Left hindlimb (tissue), 1 donor: ENCODE results near the gene CATSPERD.
"Not testable (repeated sequence)": the region's sequence is repeated elsewhere in the genome, so short reads cannot be mapped to it uniquely, and the experiment has no call there.

Experiments
- DNase-seq: peaks from one replicate; pipeline ENCODE4 v3.0.0-alpha.2; 2018

CATSPERD gene

DNA sequence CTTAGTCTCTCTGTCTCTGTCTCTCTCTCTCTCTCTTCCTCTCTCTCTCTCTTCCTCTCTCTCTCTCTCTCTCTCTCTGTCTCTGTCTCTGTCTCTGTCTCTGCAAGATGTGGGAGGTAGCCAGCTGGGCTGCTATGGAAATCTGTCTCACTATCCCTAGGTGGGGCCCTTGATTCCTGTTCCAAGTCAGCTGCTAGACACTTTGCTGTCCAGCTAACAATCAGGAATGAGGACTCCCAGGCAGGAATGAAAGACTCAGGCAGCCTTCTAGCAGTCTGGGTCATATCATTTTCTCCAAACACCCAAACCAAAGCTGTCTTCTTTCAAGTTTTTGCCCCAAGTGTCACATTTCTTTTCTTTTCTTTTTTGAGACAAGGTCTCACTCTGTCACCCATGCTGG is 23.2 kb downstream of the CATSPERD start:
- no peak for DNase-seq

- not testable (repeated sequence) for DNase-seq
These were observed 24.6 kb downstream of the CATSPERD start for GRCh38 chr19:5744999-5745398.

DNA sequence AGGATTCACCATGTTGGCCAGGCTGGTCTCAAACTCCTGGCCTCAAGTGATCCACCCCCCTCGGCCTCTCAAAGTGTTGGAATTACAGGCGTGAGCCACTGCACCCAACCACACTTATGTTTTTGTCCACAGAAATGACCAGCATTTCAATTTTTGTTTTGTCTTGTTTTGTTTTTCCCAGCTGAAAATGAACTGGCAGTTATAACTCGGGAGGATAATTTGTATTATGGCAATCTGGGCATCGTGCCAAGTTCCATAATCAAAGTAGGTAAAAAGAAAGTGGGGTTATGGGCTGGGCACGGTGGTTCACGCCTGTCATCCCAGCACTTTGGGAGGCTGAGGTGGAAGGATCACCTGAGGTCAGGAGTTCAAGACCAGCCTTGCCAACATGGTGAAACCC is 28.5 kb downstream of the CATSPERD start:
- DNase-seq = not testable (repeated sequence)

DNA sequence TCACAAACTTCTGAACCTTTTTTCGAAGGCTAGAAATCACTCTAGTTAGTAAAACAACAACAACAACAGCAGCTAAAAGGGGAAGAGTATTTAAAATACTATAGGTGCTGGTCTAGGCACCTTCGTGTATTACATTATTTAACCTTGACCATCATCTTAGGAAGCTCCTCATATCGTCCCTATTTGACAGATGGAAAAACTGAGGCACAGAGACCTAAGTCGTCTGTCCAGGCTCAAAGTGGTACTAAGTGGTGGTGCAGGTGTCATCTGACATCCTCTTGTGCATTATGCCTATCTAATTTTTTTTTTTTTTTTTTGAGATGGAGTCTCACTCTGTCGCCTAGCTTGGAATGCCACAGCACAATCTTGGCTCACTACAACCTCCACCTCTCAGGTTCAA is 29.1 kb downstream of the CATSPERD start:
- DNase-seq = no peak

DNA sequence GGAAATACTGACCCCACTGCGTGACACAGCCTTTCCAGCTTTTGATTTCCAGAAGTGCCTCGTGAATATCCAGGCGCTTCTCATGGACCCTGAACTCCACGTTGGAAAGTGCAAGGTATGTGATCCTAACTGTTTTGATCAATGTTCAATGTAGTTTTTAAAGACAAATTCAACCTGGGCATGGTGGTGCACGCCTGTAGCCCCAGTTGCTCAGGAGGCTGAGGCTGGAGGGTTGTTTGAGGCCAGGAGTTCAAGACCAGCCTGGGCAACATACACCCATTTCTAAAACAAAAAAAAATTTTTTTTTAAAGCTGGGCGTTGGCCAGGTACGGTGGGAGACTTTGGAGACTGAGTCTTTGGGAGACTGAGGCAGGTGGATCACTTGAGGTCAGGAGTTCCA is 31.3 kb downstream of the CATSPERD start:
- DNase-seq = no peak

- DNase-seq = no peak
These were observed 33.3 kb downstream of the CATSPERD start for GRCh38 chr19:5753743-5754142.

DNA sequence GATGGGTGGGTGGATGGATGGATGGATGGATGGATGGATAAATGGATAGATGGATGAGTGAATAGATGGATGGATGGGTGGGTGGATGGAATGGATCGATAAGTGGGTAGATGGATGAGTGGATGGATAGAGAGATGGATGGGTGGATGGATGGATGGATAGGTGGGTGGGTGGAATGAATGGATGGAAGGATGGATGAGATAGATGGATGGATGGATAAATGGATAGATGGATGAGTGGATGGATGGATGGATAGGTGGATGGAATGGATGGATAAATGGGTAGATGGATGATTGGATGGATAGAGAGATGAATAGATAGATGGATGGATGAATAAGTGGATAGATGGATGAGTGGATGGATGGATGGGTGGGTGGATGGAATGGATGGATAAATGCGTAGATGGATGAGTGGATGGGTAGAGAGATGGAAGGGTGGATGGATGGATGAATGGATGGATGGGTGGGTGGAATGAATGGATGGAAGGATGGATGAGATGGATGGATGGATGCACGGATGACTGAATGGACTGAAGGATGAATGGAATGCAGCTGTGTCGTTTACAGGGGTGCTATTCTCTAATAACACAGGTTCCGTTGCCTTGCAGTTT is 42.3 kb downstream of the CATSPERD start:
- no peak for DNase-seq

DNA sequence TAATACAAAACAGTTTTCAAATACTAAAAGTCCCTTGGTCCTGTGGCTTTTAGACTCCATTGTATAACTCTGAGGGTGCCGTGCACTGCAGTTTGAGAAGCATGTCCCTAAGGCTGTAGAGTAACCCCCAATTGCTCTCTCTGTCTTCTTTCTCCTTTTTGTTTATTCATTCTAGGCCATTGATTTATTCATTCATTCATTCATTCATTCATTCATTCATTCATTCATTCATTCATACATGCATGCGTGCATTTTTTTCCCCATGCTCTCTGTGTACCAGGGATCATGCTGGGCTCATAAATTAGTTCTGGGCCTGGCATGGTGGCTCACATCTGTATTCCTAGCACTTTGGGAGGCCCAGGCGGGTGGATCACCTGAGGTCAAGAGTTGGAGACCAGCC is 44.8 kb downstream of the CATSPERD start:
- no peak for DNase-seq

- no peak for DNase-seq
These were observed 47.5 kb downstream of the CATSPERD start for GRCh38 chr19:5767949-5768348.

DNA sequence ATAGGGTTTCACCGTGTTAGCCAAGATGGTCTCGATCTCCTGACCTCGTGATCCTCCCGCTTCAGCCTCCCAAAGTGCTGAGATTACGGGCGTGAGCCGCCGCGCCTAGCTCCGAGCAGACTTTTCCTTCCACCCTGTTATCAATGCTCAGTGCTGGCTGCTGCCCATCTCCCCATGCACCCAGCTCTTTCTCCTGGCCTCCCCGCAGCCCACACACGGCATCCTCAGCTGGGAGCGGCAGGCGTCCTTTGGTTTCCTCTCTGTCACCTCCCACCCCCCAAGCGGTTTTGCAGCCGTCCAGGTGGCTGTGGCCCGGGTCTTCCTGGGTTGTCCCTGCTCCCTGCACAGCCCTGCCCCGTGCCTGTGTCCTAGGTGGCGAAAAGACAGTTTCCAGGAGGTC is 52.0 kb downstream of the CATSPERD start:
- DNase-seq = no peak

DNA sequence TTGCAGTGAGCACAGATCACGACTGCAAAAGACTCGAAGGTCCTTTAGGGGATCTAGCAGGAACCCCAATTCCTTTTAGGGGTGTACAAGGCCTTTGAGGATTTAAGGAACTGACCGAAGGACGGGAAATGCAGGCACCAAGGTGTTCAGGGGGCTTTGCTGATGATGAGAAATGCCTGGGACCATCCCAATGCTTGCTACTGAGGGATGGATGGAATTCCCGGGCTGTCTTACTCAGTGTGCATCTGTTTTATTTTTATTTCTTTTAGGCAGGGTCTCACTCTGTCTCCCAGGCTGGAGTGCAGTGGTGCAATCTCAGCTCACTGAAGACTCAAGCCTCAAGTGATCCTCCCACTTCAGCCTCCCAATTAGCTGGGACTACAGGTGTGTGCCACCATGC is 52.8 kb downstream of the CATSPERD start:
- no peak for DNase-seq

GRCh38 chr19:5774921-5775320 is 54.5 kb downstream of the CATSPERD start:
- DNase-seq = no peak

DNA sequence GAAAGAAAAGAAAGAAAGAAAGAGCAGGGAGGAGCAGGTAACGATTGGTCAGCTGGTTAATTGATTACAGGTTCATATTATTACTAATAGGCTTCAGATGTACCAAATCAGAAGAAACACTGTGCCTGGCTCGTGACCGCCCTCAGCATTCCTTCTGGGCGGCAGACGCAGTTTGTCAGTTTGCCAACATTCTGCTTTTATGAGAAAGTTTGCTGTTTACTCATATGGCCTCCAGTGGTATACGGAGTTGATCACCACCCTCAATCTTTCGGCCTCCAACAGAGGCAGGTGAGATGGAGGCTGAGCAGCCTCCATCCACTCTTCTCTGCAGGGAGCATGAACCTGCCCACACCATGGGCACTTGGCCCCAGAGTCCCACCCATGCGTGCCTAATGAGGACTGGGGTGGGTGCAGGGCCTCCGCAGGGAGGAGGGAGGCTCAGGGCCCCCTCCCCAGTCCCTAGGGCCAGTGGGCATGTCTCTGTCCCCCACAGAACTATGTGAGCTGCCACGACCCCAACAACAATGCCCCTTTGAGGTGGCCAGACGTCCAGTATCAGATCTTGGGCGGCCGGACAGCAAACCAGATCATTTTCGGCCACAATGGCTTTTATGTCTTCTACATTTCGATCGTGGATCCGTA is 55.4 kb downstream of the CATSPERD start:
- no peak for DNase-seq

DNA sequence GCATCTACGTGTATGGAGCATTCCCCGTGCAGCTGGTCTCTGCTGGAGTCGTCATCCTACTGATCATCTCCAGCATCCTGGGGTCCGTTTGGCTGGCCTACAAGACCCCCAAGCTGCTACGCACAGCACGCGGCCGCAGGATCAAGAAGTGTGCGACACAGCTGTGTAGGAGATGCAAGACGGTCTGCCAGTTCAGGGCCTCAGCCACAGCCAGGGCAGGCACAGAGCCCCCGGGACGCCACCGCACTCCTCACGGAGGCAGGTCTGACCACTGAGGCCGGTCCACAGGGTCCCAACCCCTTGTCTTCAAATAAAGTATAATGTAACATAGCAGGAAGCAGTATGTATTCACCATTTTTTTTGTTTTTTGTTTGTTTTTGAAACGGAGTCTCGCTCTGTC is 58.0 kb downstream of the CATSPERD start:
- no peak for DNase-seq

DNA sequence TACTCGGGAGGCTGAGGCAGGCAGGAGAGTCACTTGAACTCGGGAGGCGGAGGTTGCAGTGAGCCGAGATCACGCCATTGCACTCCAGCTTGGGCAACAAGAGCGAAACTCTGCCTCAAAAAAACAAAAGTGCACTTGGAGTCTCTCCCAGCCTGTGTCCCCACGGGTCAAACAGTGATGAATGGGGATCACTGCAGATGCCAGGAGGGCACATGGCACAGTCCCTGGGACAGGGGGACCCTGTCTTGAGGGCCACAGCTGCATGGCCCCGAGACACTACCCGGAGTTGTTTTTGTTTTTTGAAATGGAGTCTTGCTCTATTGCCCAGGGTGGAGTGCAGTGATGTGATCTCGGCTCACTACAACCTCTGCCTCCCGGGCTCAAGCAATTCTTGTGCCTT is 60.5 kb downstream of the CATSPERD start:
- not testable (repeated sequence) for DNase-seq

DNA sequence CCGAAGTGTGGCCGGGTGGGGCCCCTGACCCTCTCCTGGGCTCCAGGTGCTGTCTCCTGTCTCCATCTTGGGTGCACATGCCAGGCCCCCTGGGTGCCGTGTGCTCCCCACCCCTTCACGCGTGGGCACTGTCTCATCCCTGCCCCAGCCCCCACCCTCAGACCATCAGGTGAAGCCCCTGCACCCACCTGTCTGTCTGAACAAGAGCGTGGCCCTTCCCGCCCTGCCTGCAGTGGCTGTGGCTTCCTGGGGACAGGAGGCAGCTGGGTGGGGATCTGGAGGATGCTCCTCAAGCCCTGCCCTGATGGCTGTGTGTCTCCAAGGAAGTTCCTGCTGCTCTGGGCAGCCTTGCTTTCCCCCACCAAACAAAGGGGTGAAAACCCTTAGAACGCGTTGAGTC is 61.9 kb downstream of the CATSPERD start:
- no peak for DNase-seq

GRCh38 chr19:5782945-5783919 is 62.8 kb downstream of the CATSPERD start:
- no peak for DNase-seq

DNA sequence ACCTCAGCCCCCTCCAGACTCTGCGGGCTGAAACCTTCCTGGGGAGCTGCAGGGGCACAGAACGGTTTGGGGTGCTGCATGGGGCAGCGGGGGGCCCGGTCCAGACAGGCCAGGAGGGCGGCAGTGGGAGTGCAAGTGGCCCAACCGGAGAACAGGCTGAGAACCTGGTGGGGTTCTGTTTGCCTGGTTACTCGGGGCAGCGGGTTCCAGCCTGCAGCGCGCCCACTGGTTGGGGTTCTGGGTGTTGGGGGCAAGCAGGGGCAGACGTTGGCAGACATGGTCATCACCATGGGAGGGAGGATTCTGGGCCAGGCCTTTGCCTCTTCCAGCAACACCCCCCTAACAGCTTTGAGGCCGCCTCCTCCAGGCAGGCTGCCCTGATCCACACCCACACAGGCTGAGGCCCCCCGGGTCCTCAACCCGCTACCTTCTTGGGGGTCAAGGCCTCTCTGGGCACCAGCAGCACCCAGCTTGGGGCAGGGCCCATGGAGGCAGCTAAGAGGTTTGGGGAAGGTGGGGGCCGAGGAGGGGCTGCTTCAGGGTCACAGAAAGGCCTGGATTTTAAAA is 64.2 kb downstream of the CATSPERD start, which contains the start of gene PRR22:
Gene PRR22, minus strand, starts transcription at position 166 of the 567 bp plus-strand sequence. Its CDS starts 86 bp downstream, at position 80.
- DNase-seq = no peak

DNA sequence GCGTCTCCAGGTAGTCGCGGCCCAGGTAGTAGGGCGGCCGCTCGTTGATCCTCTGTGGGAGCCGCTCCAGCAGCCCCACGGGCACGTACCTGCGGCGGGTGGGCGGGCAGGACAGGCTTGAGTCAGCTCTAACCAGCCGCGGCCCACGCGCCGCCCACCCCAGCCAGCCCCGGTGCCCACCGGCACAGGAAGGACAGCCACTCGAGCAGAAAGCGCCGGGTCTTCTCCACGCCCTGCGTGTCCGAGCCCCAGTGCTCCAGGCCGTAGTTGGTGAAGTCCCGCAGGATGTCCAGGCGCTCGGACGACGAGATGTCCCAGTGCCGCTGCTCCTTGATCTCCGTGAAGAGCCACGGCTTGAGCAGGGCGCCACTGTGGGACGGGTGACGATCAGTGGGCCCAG is 65.0 kb downstream of the CATSPERD start:
- DNase-seq = no peak

GRCh38 chr19:5786593-5787408 is 66.4 kb downstream of the CATSPERD start:
- DNase-seq = no peak

DNA sequence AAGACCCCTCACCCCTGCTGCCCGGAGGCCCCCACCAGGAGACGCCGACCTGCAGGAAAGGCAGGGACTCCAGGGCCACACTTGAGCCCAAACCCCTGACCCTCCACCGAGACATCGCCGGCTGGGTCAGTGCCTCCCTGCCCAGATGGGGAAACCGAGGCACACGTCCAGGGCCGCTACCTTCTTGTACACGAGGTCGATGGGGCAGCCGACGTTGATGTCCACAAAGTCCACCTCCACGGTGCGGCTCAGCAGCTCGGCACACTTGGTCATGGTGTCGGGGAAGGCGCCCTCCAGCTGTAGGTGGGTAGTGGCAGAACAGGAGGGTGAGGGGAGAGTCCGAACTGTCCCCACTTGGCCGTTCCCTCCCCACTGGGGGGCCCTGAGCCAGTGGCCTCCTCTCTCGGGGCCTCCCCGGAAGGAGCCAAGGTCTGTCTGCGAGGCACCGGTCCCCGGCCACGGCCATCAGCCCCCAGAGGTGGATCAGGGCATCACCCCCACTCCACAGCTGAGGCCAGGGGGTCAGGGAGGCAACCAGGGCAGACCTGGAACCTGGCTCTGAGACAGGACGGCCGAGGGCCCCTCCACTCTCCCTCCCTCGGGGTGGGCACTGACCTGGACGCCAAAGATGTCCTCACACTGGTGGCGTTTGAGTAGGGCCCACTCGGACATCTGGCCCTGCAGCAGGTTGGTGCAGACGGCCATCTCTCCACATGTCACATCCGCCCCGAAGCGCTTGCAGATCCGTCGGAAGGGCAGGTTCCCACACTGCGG is 67.2 kb downstream of the CATSPERD start:
- no peak for DNase-seq

GRCh38 chr19:5788422-5788821 is 68.0 kb downstream of the CATSPERD start:
- DNase-seq = no peak
